ENCODE results near the gene CEP112. TPM values are rescaled to one million over a fixed set of nuclear protein-coding genes. Genes with fewer than 3 reads are reported as not detected.
"Not testable (repeated sequence)": the region's sequence is repeated elsewhere in the genome, so short reads cannot be mapped to it uniquely, and the experiment has no call there.

CEP112 gene
- polyA plus RNA-seq, 12 donors = 7.2 to 23.3 (median 18.0) TPM; not detected in 1

DNA sequence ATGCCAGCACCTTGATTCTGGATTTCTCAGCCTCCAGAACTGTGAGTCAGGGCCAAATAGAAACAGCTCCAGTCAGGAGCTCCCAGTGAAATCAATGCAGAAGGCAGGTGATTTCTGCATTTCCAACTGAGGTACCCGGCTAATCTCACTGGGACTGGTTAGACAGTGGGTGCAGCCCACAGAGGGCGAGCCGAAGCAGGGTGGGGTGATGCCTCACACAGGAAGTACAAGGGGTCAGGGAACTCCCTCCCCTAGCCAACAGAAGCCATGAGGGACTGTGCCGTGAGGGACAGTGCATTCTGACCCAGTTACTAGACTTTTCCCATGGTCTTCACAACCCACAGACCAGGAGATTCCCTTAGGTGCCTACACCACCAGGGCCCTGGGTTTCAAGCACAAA lies 36.9 kb downstream of the CEP112 start:
- DNase-seq = not testable (repeated sequence)

GRCh38 chr17:66152756-66153155 lies 39.2 kb downstream of the CEP112 start:
- DNase-seq = no peak

- DNase-seq = no peak
Measured at GRCh38 chr17:66150708-66151107, 41.2 kb downstream of the CEP112 start.

- no peak for DNase-seq
Measured at GRCh38 chr17:66149562-66149961, 42.4 kb downstream of the CEP112 start.

- DNase-seq = no peak
Measured at GRCh38 chr17:66146394-66146793, 45.5 kb downstream of the CEP112 start.

- no peak for DNase-seq
Measured at GRCh38 chr17:66143657-66144282, 48.2 kb downstream of the CEP112 start.

- no peak for DNase-seq
Measured at GRCh38 chr17:66142428-66142827, 49.5 kb downstream of the CEP112 start.

DNA sequence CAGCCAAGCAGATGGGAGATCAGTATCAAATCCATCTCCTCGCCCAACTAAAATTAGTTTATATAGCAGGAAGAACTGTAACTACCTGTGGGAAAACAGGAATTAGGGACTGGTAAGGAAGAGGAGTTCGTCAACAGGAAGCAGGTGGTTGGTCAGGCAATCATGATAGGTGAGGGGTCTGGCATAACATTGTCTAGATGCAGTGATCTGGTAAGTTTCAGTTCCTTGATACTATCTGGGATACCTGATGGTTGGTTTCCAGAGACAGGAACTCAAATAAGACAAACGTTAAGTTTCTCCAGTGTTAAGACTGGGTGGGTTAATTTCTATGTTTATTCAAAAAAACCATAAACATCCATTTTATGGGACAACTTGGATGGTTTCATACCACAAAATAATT lies 53.8 kb downstream of the CEP112 start:
- no peak for DNase-seq

- DNase-seq = no peak
Measured at GRCh38 chr17:66135896-66136295, 56.0 kb downstream of the CEP112 start.

GRCh38 chr17:66135219-66135618 lies 56.7 kb downstream of the CEP112 start:
- no peak for DNase-seq

DNA sequence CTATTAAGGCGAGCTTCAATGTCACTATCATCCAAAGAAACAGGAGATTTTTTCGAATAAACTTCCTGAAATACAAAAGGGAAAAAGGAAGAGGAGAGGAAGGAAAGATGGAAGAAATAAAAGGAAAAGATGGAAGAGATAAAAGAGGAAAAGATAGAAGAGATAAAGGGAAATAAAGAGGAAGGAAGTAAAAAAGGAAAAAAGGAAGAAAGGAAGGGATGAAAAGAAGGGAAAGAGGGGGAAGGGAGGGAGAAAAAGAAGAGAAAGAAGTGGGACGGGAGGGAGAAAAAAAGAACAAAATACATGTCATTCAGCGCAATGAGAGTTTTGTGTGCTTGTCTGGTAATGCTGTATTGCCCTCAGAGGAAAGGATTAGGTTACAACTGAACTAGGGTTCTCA lies 62.2 kb downstream of the CEP112 start:
- DNase-seq = no peak

- DNase-seq = no peak
Measured at GRCh38 chr17:66126231-66126630, 65.7 kb downstream of the CEP112 start.

DNA sequence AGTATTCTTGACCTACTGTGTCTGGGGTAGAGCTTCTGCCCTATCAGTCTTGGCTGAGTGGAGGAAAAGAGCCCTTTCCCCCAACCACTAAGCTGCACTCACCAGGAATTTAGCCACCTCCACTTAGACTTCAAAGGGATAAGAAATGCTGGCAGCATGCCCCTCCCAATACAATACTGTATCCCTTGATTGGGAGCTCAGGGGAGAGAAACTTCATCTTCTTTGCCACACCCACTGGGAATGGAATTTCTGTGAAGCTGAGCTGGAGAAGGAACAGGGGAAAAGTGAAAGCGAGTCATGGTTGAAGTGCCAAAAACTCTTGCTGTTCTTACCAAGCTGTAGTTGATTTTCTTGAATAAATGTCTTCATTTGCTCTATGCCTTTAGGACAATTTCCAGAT lies 68.8 kb downstream of the CEP112 start:
- no peak for DNase-seq

- no peak for DNase-seq
Measured at GRCh38 chr17:66115246-66115645, 76.7 kb downstream of the CEP112 start.

GRCh38 chr17:66114609-66115008 lies 77.3 kb downstream of the CEP112 start:
- no peak for DNase-seq

- DNase-seq = no peak
Measured at GRCh38 chr17:66107731-66108130, 84.2 kb downstream of the CEP112 start.

GRCh38 chr17:66098040-66098439 lies 93.9 kb downstream of the CEP112 start:
- no peak for DNase-seq

DNA sequence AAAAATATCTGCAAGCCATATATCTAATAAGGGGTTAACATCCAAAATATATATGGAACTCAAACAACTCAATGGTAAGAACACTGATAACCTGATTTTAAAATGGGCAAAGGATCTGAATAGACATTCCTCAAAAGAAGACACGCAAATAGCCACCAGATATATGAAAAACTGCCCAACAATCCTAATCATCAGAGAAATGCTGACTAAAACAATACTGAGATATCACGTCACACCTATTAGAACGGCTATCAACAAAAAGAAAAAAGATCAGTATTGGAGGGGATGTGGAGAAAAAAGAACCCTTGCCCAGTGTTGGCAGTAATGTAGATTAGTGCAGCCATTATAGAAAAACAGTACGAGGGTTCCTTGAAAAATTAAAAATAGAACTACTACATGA lies 97.2 kb downstream of the CEP112 start:
- no peak for DNase-seq

- no peak for DNase-seq
Measured at GRCh38 chr17:66091445-66092080, 100.4 kb downstream of the CEP112 start.

GRCh38 chr17:66089764-66090163 lies 102.2 kb downstream of the CEP112 start:
- DNase-seq = no peak

DNA sequence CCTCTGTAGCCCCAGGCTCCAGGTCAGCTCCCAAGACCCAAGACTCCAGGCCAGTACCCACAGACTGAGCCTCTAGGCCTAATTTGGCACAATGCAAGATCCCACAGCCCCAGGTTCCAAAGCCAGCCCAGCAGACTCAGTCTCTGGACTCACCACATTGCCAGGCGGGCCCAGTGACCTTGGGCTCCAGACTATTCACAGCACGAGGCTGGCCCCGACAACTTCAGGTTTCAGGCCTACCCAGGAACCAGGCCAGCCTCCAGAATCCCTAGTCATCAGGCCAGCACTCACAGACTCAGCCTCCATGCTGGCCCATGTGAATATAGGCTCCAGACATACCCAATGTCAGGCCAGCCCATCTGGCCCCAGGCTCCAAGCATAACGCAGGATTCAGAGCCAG lies 103.8 kb downstream of the CEP112 start:
- DNase-seq = no peak

GRCh38 chr17:66087073-66087472 lies 104.9 kb downstream of the CEP112 start:
- DNase-seq = no peak

DNA sequence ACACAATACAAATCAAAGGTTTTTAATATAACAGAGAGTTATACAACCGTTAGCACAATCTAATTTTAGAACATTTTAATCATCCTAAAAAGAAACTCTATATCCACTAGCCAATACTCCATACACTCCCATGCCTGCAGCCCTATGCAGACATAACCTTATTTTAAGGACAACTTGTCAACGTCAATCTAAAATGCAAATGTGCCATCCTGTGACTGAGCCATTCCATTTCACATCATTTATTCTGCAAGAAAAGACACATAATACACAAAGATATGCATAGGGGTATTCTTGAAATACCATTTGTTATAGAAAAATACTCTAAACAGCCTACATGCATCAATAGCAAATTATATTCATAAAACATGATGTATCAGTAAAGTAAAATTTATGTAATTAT lies 106.7 kb downstream of the CEP112 start:
- DNase-seq = no peak

DNA sequence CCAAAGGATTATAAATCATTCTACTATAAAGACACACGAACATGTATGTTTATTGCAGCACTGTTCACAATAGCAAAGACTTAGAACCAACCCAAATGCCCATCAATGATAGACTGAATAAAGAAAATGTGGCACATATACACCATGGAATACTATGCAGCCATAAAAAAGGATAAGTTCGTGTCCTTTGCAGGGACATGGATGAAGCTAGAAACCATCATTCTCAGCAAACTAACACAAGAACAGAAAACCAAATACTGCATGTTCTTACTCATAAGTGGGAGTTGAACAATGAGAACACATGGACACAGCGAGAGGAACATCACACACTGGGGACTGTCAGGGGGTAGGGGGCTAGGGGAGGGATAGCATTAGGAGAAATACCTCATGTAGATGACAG lies 111.3 kb downstream of the CEP112 start:
- not testable (repeated sequence) for DNase-seq
